Measurements from ENCODE around the gene CHAT.

The CHAT gene

GRCh38 chr10:49631975-49632374 is 18.1 kb downstream of the CHAT start:
- no peak for DNase-seq (ENCODE audit: low spot score)

- no peak for DNase-seq (ENCODE audit: low spot score)
These were observed 18.8 kb downstream of the CHAT start for GRCh38 chr10:49632406-49633317.

GRCh38 chr10:49633327-49634068 is 19.7 kb downstream of the CHAT start:
- DNase-seq (ENCODE audit: low spot score): no peak

GRCh38 chr10:49634069-49634660 is 20.3 kb downstream of the CHAT start:
- no peak for DNase-seq (ENCODE audit: low spot score)

GRCh38 chr10:49642311-49642710 is 28.5 kb downstream of the CHAT start:
- no peak for DNase-seq (ENCODE audit: low spot score)

- no peak for DNase-seq (ENCODE audit: low spot score)
These were observed 29.6 kb downstream of the CHAT start for GRCh38 chr10:49643241-49644034.

- DNase-seq (ENCODE audit: low spot score): no peak
These were observed 30.3 kb downstream of the CHAT start for GRCh38 chr10:49644035-49644646.

- peak; percentile 19 for DNase-seq (ENCODE audit: low spot score)
These were observed 31.6 kb downstream of the CHAT start for GRCh38 chr10:49645417-49645816.

- DNase-seq (ENCODE audit: low spot score): peak; percentile 48
These were observed 32.3 kb downstream of the CHAT start for GRCh38 chr10:49645871-49646870.

- no peak for DNase-seq (ENCODE audit: low spot score)
These were observed 33.7 kb downstream of the CHAT start for GRCh38 chr10:49647554-49647953.

- peak; percentile 33 for DNase-seq (ENCODE audit: low spot score)
These were observed 34.4 kb downstream of the CHAT start for GRCh38 chr10:49647985-49648795.

GRCh38 chr10:49649294-49649693 is 35.5 kb downstream of the CHAT start:
- DNase-seq (ENCODE audit: low spot score): no peak

GRCh38 chr10:49649936-49650723 is 36.3 kb downstream of the CHAT start:
- peak; percentile 19 for DNase-seq (ENCODE audit: low spot score)

- peak; percentile 27 for DNase-seq (ENCODE audit: low spot score)
These were observed 36.8 kb downstream of the CHAT start for GRCh38 chr10:49650724-49651034.

GRCh38 chr10:49651039-49651835 is 37.4 kb downstream of the CHAT start:
- DNase-seq (ENCODE audit: low spot score): peak; percentile 31

- DNase-seq (ENCODE audit: low spot score): peak; percentile 19
These were observed 38.1 kb downstream of the CHAT start for GRCh38 chr10:49651917-49652316.

- DNase-seq (ENCODE audit: low spot score): peak; percentile 25
These were observed 38.8 kb downstream of the CHAT start for GRCh38 chr10:49652421-49653272.
